NCI-H526 treated with DMSO at 0.1 percent for 48 hours (cell line): ENCODE results near the gene FXYD1.
"Not testable (repeated sequence)": the region's sequence is repeated elsewhere in the genome, so short reads cannot be mapped to it uniquely, and the experiment has no call there.

Experiments
- DNase-seq: peaks from one replicate; lab custom pipeline; 2025; lab: John Stamatoyannopoulos, UW

The FXYD1 gene

DNA sequence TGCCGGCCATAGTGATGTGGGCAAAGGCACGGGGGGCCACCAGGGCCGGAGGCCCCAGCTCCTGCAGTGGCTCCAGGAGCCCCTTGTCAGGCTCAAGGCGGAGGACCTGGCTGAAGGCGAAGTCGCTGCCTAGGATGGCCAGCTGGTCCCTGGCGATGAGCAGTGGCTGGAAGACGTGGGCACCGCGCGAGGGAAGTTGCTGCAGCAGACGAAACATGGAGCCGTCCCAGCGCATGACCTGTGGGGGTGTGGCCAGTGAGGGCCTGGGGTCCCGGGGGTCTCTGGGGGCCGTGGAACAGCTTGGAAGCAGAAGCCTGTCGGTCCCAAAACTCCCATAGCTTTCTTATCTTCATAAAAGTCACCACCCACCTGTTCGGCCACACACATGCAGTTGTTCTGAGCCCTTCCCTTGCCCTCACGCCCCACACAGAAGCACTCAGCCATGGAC, 13.3 kb upstream of the FXYD1 start:
- DNase-seq: no peak

DNA sequence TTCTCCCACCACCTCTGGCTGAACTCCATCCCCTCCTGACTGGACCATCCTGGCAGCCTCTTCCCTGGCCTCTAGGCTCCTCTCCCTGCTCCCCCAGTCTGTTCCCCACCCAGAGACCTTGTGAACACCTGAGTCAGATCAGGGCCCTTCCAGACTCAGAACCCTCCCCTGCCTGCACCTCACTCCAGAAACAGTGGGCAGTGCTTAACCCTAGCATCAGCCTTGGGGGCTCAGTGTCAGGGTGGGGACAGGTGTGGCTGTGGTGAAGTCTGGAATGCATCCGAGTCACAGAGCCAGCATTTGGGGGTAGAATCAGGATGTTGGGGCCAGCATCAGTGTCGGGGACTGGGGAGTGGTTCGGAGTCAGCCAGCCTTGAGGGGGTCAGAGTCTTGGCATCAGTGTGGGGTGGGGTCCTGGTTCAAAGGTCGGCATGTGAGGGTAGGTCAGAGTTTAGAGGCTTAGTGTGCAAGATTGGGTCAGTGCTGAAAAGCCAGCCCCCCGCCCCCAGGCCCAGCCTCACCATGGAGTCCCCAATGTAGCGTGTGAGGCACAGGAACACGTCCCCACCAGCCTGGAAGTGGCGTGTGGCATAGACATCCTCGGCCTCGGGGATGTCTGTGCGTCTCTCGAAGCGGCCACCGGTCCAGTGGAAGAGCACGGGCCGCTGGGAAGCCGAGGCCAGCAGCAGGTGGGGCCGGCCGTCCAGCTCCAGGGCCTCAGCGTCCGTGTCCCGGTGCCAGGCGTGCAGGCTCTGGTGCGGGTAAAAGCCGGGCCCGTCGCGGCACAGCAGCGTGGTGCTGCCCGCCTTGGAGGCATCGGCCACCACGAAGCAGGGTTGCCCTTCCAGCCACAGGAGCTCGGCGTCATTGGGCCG, 12.6 kb upstream of the FXYD1 start:
- no peak for DNase-seq

- DNase-seq: no peak
Observed at GRCh38 chr19:35126624-35126959, 12.0 kb upstream of the FXYD1 start.

- no peak for DNase-seq
Observed at GRCh38 chr19:35127871-35128270, 10.8 kb upstream of the FXYD1 start.

GRCh38 chr19:35128398-35129057, 10.1 kb upstream of the FXYD1 start:
- DNase-seq: no peak

- not testable (repeated sequence) for DNase-seq
Observed at GRCh38 chr19:35129724-35130274, 8.8 kb upstream of the FXYD1 start.

DNA sequence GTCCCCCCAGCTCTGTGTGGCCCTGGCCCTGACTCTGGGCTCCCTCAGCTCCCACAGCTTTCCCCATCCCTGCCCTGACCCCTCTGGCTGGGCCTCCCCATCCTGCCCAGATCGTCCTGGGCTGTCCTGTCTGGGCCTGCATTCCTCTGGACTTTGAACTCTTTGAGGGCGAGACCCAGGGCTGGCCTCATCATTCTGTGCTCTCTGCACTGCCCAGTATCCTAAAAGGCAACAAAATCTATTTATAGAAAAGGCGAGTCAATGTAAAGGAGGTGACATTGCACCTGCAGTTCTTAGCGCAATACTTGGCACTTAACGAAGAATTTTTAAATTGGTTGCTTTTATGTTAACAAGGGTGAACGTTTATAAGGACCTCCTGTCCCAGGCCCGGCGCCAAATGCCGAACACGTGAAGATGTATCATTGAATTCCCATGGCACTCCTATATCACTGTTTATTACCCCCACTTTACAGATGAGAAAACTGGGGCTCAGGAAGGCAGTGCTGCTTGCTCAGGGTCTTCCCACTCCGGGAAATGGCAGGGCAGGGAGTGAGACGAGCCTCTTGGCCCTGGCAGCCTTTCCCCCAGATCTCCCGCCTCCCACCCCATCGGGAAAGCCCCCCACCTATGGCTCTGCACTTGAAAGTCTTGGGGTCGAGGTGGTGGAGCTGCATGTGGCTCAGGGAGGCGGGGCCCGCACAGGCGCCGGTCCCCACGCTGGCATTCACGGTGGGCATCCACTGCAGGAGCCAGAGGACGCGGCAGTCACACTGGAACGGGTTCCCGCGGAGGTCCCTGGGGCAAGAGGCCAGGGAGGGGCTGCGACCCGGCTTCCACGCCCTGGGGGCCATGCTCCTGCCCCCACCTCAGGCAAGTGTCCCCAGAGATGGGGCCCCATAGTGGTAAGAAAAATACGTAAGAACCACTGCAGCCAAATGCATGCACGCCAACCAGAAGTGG, 7.6 kb upstream of the FXYD1 start:
- no peak for DNase-seq

DNA sequence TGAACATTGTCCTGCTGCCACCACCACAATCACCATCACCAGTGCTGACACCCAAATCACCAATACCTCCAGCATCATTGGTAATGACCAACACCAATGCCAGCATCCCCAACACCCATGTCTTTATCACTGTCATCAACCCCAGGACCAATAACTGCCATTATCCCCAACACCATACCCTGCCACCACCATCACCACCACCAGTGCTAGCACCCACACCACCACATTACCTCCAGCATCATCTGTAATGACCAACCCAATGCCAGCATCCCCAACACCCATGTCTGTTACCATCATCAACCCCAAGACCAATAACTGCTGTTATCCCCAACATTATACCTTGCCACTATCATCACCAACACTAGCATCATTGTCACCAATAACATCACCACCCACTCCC, 6.4 kb upstream of the FXYD1 start:
- no peak for DNase-seq

DNA sequence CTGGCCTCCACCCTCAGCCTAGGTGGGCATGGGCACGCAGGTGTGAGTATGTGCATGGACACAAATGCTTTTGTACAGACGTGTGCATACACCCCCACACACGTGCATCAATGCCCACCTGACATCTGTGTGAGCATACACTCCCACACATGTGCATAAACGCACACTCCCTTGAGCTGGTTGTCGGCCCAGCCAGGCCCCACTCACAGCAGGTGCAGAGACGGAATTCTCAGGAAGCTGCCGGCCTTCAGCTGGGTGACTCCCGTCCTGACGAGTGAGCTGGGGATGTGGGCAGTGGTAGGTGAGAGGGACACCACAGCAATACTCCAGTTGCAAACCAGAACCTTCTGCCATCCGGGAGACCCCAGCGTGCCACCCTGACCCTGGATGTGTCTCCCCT, 4.8 kb upstream of the FXYD1 start:
- DNase-seq: no peak

GRCh38 chr19:35134601-35135242, 3.9 kb upstream of the FXYD1 start, which contains the start of gene LGI4:
LGI4 (minus strand) TSS chr19:35135059; CDS start chr19:35134680, 379 bp downstream.
- no peak for DNase-seq

- peak; percentile 40 for DNase-seq
Observed at GRCh38 chr19:35135389-35135909, 3.2 kb upstream of the FXYD1 start.

GRCh38 chr19:35136231-35136630, 2.4 kb upstream of the FXYD1 start:
- no peak for DNase-seq

DNA sequence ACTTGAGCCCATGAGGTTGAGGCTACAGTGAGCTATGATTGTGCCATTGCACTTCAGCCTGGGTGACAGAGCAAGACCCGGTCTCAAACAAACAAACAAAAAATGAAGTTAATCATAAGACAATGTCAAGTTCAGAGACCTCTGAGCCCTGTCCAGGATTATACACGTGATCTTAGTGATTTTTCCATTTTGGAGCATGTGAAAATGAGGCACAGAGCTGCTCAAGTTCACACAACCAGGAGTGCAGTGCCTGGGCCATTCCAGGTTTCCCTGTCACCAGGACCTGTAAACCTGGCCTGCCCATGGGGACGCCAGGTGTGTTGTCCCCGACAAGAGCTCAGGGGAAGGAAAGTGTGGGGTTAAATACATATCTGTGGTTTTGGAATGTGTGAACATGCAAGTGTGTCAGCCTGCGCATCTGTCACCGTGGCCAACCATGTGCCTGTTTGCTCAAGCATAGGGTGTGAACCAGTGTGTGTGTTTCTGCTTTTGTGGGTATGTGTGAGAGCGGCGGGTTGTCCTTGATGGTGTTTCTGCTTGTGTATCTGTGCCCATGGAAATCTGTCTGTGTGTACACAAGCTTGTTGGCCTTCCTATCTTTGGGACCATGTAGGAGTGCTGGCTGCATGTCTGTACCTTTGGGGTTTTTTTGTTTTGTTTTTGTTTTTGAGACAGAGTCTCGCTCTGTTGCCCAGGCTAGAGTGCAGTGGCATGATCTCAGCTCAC, 1.5 kb upstream of the FXYD1 start:
- no peak for DNase-seq

GRCh38 chr19:35140207-35140961, 1.8 kb downstream of the FXYD1 start:
- no peak for DNase-seq

DNA sequence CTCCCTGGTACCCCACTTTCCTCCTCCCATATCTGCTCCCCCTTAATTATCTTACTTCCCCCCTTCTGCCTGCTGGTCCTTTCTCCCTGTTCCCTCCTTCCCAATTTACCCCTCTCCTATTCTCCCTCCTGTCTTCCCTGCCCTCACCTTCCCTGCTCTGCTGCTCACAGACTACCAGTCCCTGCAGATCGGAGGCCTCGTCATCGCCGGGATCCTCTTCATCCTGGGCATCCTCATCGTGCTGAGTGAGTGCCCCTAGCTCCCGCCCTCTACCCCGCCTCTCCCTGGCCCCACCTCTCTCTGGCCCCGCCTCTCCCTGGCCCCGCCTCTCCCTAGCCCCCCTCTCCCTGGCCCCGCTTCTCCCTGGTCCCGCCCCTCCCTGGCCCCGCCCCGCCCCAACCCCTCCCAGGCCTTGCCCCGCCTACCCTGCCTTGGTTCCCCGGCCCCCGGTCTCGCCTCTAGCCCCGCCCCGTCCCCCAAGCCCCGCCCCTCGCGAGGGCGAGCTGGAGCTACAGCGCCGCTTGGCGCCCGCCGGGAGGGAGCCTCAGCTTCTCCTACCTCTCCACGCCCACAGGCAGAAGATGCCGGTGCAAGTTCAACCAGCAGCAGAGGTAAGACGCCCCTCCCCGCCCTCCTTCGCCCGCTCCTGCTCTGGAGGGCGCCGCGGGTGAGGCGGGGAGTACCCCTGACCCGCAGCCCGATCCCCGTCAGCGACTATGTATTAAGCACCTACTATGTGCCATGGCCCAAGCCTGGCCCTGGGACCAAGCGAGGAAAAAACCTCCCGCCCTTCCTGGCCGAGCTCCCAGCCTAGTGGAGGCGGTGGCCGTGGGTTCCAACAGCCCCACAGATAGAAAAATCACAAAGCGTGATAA, 2.6 kb downstream of the FXYD1 start:
- peak; percentile 92 for DNase-seq

DNA sequence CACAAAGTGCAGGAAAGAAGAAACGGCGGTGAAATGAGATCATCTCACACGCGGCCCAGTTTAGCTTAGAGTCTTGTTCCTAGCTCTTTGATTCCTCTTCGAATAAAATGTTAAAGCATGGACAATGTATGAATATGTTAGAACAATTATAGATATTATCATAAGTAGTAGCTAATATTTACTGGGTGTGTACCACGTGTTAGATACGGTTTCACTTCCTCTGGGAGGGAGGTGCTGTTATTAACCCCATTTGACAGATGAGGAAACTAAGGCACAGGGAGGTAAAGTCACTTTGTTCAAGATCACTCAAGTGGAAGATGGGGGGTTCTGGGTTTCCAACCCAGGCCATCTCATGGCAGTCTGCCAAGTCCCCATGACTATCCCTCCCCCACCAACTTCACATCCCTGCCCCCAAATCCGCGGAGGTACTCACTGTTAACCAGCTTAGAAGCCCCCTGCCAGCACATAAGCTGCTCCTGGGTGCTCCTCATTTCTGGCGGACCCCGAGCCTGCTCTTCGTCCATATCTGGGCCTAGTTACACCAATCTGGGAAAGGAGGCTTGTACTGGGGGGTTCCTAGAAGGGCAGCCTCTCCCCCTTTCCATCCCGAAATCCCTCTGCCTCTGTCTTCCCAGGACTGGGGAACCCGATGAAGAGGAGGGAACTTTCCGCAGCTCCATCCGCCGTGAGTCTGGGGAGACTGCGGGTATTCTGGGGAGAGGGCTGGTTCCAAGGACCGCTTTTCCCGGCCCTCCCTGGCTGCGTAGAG, 3.4 kb downstream of the FXYD1 start:
- no peak for DNase-seq

GRCh38 chr19:35142606-35143230, 4.1 kb downstream of the FXYD1 start:
- peak; percentile 47 for DNase-seq
